ENCODE data around the gene ATP2B2. TPM values are rescaled to one million over a fixed set of nuclear protein-coding genes. Genes with fewer than 3 reads are reported as not detected.
"Not testable (repeated sequence)": the region's sequence is repeated elsewhere in the genome, so short reads cannot be mapped to it uniquely, and the experiment has no call there.

ATP2B2 gene
- total RNA-seq, 1 donor from 2014 or later, result 62.8 TPM

- no peak for DNase-seq (ENCODE audit: low spot score in 2 of 2)
- FAIRE-seq, result no peak
Observed at GRCh38 chr3:10319251-10319650, 186.1 kb downstream of the ATP2B2 start.

- no peak for FAIRE-seq
- no peak for DNase-seq (ENCODE audit: low spot score in 2 of 2)
Observed at GRCh38 chr3:10317961-10318350, 187.4 kb downstream of the ATP2B2 start.

DNA sequence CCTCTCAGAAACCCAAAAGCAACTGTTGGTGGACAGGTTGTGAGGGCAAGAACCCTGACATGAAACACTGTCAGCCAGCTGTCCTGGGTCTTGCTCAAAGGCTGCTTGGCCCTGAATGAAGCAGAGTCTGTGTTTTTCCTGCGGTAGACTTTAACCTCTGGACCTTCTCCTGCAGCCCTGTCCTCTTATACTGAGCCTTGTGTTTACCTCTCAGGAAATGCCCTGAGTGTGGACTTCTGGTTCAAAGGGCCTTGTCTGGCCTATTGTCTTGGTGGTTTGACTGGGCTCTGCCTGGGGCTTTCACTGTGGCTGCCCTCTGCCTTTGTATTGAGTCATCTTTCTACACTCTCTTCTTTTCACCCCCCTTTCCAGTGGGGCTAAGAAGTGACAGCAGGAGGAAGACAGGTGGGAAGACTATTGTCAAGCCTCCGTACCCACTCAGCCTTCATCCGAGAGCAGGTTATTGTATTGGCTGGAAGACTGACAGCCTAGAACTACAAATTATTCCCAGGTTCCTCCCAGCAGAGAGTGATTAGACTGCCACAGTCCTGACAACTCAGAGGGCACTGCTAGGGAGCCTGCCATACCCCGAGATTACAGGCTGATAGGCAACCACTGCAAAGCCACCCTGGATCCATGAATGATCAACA lies 187.9 kb downstream of the ATP2B2 start:
- no peak for FAIRE-seq

GRCh38 chr3:10315771-10316344 lies 189.5 kb downstream of the ATP2B2 start:
- no peak for DNase-seq (ENCODE audit: low spot score in 2 of 2)
- FAIRE-seq, result no peak

More for the DNA sequence above, 187.9 kb downstream of the ATP2B2 start:
- DNase-seq (ENCODE audit: low spot score in 2 of 2), result no peak

- DNase-seq (ENCODE audit: low spot score in 2 of 2) (no peak), FAIRE-seq (no peak)
Observed at GRCh38 chr3:10315101-10315500, 190.3 kb downstream of the ATP2B2 start.

DNA sequence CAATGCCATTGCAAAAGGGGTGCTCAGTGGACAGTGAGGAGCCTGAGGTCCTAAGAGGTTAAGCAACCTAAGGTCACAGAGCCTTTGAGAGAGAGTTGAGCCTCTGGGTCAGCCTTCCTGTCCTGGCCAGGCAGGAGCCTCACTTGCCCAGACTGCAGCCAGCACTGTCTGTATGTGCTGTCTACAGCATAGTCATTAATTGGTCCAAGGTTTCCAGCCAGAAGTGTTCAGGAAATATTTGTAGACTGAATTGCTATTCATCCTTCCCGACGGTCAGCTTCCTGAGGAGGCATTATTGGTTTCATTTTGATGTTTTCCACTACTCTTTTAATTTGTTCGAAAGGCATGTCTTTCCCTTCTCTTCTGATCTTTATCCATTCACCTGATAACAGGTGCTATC lies 192.5 kb downstream of the ATP2B2 start:
- DNase-seq (ENCODE audit: low spot score in 2 of 2) (no peak), FAIRE-seq (no peak)

- FAIRE-seq, result no peak
Observed at GRCh38 chr3:10312391-10312790, 193.0 kb downstream of the ATP2B2 start.

GRCh38 chr3:10311710-10312109 lies 193.7 kb downstream of the ATP2B2 start:
- DNase-seq (ENCODE audit: low spot score in 2 of 2) (no peak), FAIRE-seq (no peak)

More at GRCh38 chr3:10312391-10312790, 193.0 kb downstream of the ATP2B2 start:
- DNase-seq (ENCODE audit: low spot score in 2 of 2), result no peak

GRCh38 chr3:10310578-10310977 lies 194.8 kb downstream of the ATP2B2 start:
- DNase-seq (ENCODE audit: low spot score in 2 of 2) (no peak), FAIRE-seq (no peak)

- no peak for FAIRE-seq
Observed at GRCh38 chr3:10309736-10310135, 195.7 kb downstream of the ATP2B2 start.

GRCh38 chr3:10308678-10309077 lies 196.7 kb downstream of the ATP2B2 start:
- DNase-seq (ENCODE audit: low spot score in 2 of 2) (no peak), FAIRE-seq (no peak)

More at GRCh38 chr3:10309736-10310135, 195.7 kb downstream of the ATP2B2 start:
- no peak for DNase-seq (ENCODE audit: low spot score in 2 of 2)

DNA sequence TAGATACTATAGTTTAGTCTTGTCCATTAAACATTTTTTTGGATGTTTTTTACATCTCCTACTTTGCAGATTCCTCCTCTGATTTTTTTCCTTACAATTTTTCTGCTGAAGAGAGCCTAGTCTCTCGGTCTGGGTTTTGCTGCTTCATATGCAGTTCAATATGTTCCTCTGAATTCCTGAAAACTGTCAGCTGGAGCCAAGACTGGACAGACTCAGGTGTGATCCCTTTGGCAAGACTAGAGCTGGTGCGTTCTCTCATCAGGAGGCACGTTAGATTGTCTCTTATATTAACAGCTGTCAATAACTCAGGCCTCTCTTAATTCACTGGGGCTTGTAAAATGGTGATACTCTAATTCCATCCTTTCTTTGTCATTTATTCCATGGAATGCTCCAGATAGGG lies 199.2 kb downstream of the ATP2B2 start:
- DNase-seq (ENCODE audit: low spot score in 2 of 2) (no peak), FAIRE-seq (no peak)

GRCh38 chr3:10305331-10305902 lies 200.0 kb downstream of the ATP2B2 start:
- no peak for FAIRE-seq
- no peak for DNase-seq (ENCODE audit: low spot score in 2 of 2)

DNA sequence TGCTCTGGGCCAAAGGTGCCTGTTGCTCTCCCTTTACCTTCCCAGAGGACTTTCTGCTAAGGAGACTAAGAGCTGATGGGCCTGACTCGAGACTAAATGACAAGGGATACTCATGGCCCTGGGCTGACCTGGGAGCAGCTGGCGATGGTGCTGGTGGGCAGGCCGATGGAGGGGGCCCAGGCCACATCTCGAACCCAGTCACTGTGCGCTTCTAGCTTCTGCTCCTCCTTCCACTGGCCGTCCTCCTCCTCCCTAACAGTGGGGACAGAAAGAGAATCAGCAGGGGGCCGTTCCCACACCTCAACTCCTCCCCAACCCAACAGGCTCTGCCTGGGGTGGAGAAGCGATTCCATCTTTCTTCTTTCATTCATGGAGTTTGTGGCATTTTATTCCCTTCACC lies 200.5 kb downstream of the ATP2B2 start:
- FAIRE-seq (no peak), DNase-seq (ENCODE audit: low spot score in 2 of 2) (no peak)

- FAIRE-seq, result no peak
Observed at GRCh38 chr3:10303785-10304184, 201.6 kb downstream of the ATP2B2 start.

GRCh38 chr3:10303105-10303504 lies 202.3 kb downstream of the ATP2B2 start:
- DNase-seq (ENCODE audit: low spot score in 2 of 2), result no peak
- no peak for FAIRE-seq

More at GRCh38 chr3:10303785-10304184, 201.6 kb downstream of the ATP2B2 start:
- no peak for DNase-seq (ENCODE audit: low spot score in 2 of 2)

DNA sequence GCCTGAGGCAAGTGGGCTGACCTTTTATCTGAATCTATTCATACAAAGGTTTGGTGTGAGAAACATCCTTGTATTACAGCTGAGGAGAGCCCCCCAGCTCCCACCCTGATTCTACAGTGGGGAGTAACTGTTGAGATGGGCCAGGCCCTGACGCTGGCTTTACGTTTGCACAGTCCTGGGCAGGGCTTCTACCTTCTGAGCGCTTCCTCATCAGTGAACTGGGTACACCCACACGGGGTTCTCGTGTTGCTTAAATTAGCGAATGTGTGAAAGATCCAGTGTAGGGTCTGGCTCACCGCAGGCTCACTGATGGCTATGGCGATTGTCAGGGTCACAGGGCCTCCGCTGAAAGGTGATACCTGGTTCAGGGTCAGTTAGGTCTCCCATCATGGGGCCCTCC lies 205.3 kb downstream of the ATP2B2 start:
- DNase-seq (ENCODE audit: low spot score in 2 of 2), result no peak
- FAIRE-seq, result no peak

DNA sequence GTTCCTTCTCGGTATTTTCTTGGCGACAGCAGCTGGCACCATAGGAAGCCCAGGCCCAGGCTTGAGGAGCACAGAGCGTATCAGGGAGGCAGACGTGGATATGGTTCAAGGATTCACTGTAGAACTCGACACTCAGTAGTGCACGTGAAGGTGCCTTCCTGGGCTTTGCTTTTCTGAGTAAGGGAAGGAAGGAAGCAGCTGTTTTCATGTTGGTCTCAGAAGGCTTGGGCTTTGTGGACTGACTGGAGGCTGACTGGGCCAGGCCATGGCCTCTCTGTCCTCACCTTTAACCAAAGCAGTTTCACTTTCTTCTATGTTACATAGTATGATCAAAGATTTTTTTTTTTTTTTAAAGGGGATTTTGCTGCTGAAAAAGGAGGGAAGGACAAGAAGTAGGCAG lies 205.7 kb downstream of the ATP2B2 start:
- FAIRE-seq (no peak), DNase-seq (ENCODE audit: low spot score in 2 of 2) (no peak)

- DNase-seq (ENCODE audit: low spot score in 2 of 2), result no peak
- FAIRE-seq, result no peak
Observed at GRCh38 chr3:10299175-10299574, 206.2 kb downstream of the ATP2B2 start.

DNA sequence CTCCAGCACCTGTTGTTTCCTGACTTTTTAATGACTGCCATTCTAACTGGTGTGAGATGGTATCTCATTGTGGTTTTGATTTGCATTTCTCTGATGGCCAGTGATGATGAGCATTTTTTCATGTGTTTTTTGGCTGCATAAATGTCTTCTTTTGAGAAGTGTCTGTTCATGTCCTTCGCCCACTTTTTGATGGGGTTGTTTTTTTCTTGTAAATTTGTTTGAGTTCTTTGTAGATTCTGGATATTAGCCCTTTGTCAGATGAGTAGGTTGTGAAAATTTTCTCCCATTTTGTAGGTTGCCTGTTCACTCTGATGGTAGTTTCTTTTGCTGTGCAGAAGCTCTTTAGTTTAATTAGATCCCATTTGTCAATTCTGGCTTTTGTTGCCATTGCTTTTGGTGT lies 207.3 kb downstream of the ATP2B2 start:
- not testable (repeated sequence) for DNase-seq (ENCODE audit: low spot score in 2 of 2); FAIRE-seq

- DNase-seq (ENCODE audit: low spot score in 2 of 2) (no peak), FAIRE-seq (no peak)
Observed at GRCh38 chr3:10294030-10294586, 211.3 kb downstream of the ATP2B2 start.
